H1 (cell line): Measurements from ENCODE around the gene MORF4L1. TPM values are rescaled to one million over a fixed set of nuclear protein-coding genes. Genes with fewer than 3 reads are reported as not detected.
A peak's percentile ranks its signal among the peaks of the same experiment; 100 is the strongest.

ENCODE experiments used
- ASH2L ChIP-seq: fragments of 200-600, 300-600 bp; sonication (generic); IDR thresholded peaks from one replicate; pipeline ENCODE4 v1.7.1; 2017; ENCODE audit warnings: low read length
- BRCA1 ChIP-seq: IDR thresholded peaks from 2 replicates; pipeline ENCODE4 v1.6.1; 2012; ENCODE audit warnings: low read depth, low read length, improper control_type of control experiment
- CBX5 ChIP-seq: fragments of 300-800, 300-1000 bp; sonication (generic); IDR thresholded peaks from 2 replicates; pipeline ENCODE4 v1.7.1; 2016; ENCODE audit warnings: antibody characterized with exemption, low read length, low read depth
- CHD1 ChIP-seq: IDR thresholded peaks from 2 replicates; pipeline ENCODE4 v1.6.1; 2012; ENCODE audit warnings: low read depth, low read length, improper control_type of control experiment
- CREB1 ChIP-seq: IDR thresholded peaks from 2 replicates; pipeline ENCODE4 v1.6.1; 2012; ENCODE audit warnings: inconsistent platforms
- CTBP2 ChIP-seq: IDR thresholded peaks from 2 replicates; pipeline ENCODE4 v1.7.0; 2011; ENCODE audit warnings: borderline replicate concordance, mild to moderate bottlenecking, moderate library complexity, mixed read lengths, low read length; ENCODE audit not compliant: insufficient read depth, insufficient read length
- EZH2 ChIP-seq: fragments of 200-600 bp; sonication (generic); IDR thresholded peaks from 2 replicates; pipeline ENCODE4 v1.7.1; 2012; ENCODE audit warnings: low read depth, mild to moderate bottlenecking, moderate library complexity, low read length, inconsistent platforms; ENCODE audit not compliant: severe bottlenecking
- GTF2F1 ChIP-seq: IDR thresholded peaks from 2 replicates; pipeline ENCODE4 v1.6.1; 2012; ENCODE audit warnings: low read depth, low read length, improper control_type of control experiment, borderline replicate concordance
- KDM5A ChIP-seq: fragments of 200-600 bp; IDR thresholded peaks from 2 replicates; pipeline ENCODE4 v1.7.1; 2012; ENCODE audit warnings: mild to moderate bottlenecking, low read length, inconsistent platforms, mixed read lengths
- NRF1 ChIP-seq: IDR thresholded peaks from 2 replicates; pipeline ENCODE4 v1.6.1; 2011; ENCODE audit warnings: mild to moderate bottlenecking, low read depth, low read length, improper control_type of control experiment
- PHF8 ChIP-seq: fragments of 200-600 bp; sonication (generic); conservative IDR thresholded peaks from 2 replicates; pipeline ENCODE4 v1.7.1; 2012; ENCODE audit warnings: low read depth, mild to moderate bottlenecking, inconsistent platforms, low read length, moderate library complexity
- SIN3A ChIP-seq, 2 experiments: IDR thresholded peaks in 1 of 2; conservative IDR thresholded peaks in 1 of 2; 2 replicates each; pipeline ENCODE4 v1.6.1; 2011 to 2012; ENCODE audit warnings: low read length in 2 of 2, improper control_type of control experiment in 1 of 2, low read depth in 1 of 2, mild to moderate bottlenecking in 1 of 2
- SIX5 ChIP-seq: IDR thresholded peaks from 2 replicates; pipeline ENCODE4 v1.6.1; 2011; ENCODE audit warnings: mild to moderate bottlenecking, low read depth, low read length
- TCF12 ChIP-seq: IDR thresholded peaks from 2 replicates; pipeline ENCODE4 v1.6.1; 2011; ENCODE audit warnings: low read depth, mild to moderate bottlenecking, low read length
- polyA plus RNA-seq, 7 experiments: library from polyadenylated mRNA; depleted of rRNA in 3 of 7; stranded (reverse) in 5 of 7; unstranded in 2 of 7; fragments of >200 nt in 5 of 7; fragments of 200-250 nt in 2 of 7; gene quantifications; 1 replicate in 5 of 7; 2 replicates in 1 of 7; 4 replicates in 1 of 7; pipeline versions ENCODE4 v1.2.1 to v1.2.3, GENCODE V29; 2011 to 2013; ENCODE audit warnings: missing spikeins in 2 of 7, mixed read lengths in 2 of 7
- total RNA-seq: library from RNA; stranded (reverse); fragmentation: NEBNext Ultra II Directional; extraction: Animal tissue kit (Norgen Biotek cat#: 25700); gene quantifications from 2 replicates; pipeline ENCODE4 v1.2.1, GENCODE V29; 2021
- TF ChIP-seq, protein P1 (sequence below): IDR thresholded peaks from 2 replicates; pipeline ENCODE4 v1.6.1; 2012; ENCODE audit warnings: low read length, inconsistent platforms
- TF ChIP-seq, protein P2 (sequence below): IDR thresholded peaks from 2 replicates; pipeline ENCODE4 v1.6.1; 2012; ENCODE audit warnings: inconsistent platforms
- TF ChIP-seq, protein P3 (sequence below): IDR thresholded peaks from 2 replicates; pipeline ENCODE4 v1.6.1; 2011; ENCODE audit warnings: low read depth, mild to moderate bottlenecking, low read length; ENCODE audit not compliant: insufficient read depth
- TF ChIP-seq, protein P4 (sequence below): IDR thresholded peaks from 2 replicates; pipeline ENCODE4 v1.6.1; 2011; ENCODE audit warnings: low read length, improper control_type of control experiment

Gene MORF4L1
- total and polyA plus RNA-seq, 2 of the 8 experiments (the other 6 are each of a cell fraction or from before 2014, with no cell fraction given) = 260 to 533 TPM

DNA sequence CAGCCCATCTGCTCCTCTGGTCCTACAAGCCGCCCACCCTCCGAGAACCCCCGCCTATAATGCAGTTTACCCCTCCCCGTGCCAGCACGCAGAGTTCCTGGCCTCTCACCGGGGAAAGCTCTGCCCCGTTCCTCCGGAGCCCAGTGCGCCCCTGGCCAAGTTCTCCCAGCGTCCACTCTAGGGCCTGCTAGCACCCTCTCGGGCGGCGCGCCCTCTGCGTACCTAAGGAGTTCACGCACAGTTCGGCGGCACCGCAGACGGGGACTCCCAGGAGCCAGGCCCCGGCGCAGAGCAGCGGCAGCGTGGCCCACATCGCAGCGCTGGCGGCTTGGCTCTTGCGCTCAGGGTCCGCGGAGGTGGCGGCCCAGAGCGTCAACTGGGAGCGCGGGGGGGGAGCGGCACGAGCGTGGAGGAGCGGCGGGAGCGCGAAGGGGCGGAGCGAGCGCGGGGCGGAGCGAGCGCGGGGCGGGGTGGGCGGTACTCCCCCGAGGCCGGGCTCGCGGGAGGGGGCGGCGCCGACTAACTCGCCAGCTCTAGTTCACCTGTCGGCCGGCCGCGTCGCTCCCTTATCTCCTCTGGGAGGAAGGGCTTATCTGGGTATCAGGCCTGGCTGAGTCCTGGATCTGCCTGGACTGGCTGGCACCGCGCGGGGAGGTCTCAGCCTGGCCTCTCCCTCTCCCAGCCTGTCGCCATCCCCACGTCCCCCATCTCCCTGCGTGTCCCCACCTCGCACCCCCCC, 72.1 kb downstream of the MORF4L1 start, which contains the start of gene CTSH (continued):
- TF ChIP-seq, protein P1, sequence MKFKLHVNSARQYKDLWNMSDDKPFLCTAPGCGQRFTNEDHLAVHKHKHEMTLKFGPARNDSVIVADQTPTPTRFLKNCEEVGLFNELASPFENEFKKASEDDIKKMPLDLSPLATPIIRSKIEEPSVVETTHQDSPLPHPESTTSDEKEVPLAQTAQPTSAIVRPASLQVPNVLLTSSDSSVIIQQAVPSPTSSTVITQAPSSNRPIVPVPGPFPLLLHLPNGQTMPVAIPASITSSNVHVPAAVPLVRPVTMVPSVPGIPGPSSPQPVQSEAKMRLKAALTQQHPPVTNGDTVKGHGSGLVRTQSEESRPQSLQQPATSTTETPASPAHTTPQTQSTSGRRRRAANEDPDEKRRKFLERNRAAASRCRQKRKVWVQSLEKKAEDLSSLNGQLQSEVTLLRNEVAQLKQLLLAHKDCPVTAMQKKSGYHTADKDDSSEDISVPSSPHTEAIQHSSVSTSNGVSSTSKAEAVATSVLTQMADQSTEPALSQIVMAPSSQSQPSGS = no peak
- no peak for TF ChIP-seq NRF1
- TF ChIP-seq CREB1 = no peak
- no peak for TF ChIP-seq TCF12
- TF ChIP-seq, protein P2, sequence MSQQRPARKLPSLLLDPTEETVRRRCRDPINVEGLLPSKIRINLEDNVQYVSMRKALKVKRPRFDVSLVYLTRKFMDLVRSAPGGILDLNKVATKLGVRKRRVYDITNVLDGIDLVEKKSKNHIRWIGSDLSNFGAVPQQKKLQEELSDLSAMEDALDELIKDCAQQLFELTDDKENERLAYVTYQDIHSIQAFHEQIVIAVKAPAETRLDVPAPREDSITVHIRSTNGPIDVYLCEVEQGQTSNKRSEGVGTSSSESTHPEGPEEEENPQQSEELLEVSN = peak; percentile 95
- no peak for TF ChIP-seq CTBP2
- TF ChIP-seq SIX5 = no peak
- no peak for TF ChIP-seq CHD1
- peak; percentile 27 for TF ChIP-seq EZH2
- TF ChIP-seq GTF2F1 = no peak
- TF ChIP-seq, protein P3, sequence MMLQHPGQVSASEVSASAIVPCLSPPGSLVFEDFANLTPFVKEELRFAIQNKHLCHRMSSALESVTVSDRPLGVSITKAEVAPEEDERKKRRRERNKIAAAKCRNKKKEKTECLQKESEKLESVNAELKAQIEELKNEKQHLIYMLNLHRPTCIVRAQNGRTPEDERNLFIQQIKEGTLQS = no peak
- TF ChIP-seq PHF8 = no peak; the same call in 1 of the 2 replicates
- TF ChIP-seq SIN3A (conservative IDR thresholded peaks at IDR 0.05 in 1 of 2, IDR thresholded peaks at IDR 0.05 in 1 of 2; ENCODE audit: low read depth in 1 of 2, low read length in 2 of 2) = no peak
- peak; percentile 40 for TF ChIP-seq ASH2L
- TF ChIP-seq, protein P4, sequence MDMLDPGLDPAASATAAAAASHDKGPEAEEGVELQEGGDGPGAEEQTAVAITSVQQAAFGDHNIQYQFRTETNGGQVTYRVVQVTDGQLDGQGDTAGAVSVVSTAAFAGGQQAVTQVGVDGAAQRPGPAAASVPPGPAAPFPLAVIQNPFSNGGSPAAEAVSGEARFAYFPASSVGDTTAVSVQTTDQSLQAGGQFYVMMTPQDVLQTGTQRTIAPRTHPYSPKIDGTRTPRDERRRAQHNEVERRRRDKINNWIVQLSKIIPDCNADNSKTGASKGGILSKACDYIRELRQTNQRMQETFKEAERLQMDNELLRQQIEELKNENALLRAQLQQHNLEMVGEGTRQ = no peak
- TF ChIP-seq BRCA1 = no peak
- TF ChIP-seq CBX5 = no peak
- no peak for TF ChIP-seq KDM5A
